ENCODE measurements around the gene OPCML.

DNA sequence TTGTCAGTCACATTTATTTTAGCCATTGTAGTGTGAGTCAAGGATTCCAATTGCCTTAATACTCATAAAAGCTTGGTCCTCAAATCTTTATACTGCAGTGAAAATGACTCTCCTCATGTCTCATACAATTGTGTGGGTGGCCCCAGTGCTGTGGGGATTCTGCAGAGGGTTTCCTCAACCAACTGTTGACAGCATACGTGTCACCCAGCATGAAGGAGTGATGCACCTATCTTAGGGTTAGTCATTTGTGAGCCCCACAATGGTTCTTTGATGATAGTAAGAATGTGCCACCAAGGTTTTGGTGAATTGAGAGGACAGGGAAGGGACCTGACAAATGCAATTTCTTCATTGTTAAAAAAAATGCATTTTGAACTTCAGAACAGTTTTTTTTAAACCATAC is 1046.2 kb downstream of the OPCML start:
- TF ChIP-seq, protein P1, sequence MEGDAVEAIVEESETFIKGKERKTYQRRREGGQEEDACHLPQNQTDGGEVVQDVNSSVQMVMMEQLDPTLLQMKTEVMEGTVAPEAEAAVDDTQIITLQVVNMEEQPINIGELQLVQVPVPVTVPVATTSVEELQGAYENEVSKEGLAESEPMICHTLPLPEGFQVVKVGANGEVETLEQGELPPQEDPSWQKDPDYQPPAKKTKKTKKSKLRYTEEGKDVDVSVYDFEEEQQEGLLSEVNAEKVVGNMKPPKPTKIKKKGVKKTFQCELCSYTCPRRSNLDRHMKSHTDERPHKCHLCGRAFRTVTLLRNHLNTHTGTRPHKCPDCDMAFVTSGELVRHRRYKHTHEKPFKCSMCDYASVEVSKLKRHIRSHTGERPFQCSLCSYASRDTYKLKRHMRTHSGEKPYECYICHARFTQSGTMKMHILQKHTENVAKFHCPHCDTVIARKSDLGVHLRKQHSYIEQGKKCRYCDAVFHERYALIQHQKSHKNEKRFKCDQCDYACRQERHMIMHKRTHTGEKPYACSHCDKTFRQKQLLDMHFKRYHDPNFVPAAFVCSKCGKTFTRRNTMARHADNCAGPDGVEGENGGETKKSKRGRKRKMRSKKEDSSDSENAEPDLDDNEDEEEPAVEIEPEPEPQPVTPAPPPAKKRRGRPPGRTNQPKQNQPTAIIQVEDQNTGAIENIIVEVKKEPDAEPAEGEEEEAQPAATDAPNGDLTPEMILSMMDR (conservative IDR thresholded peaks at IDR 0.05; ENCODE audit: low read length), result no peak
- TF ChIP-seq EZH2phosphoT487 (IDR thresholded peaks at IDR 0.05; ENCODE audit: borderline replicate concordance), result no peak
